LNCaP clone FGC (cell line): ENCODE measurements around the gene CLHC1.
"Not testable (repeated sequence)": the region's sequence is repeated elsewhere in the genome, so short reads cannot be mapped to it uniquely, and the experiment has no call there.

ENCODE experiments used
- DNase-seq: peaks from one replicate; pipeline ENCODE4 v3.0.0-alpha.2; 2011; ENCODE audit warnings: low read depth
- H3K4me3 ChIP-seq: 2 replicates; pipeline ENCODE4 v1.5.1; 2011; ENCODE audit warnings: mild to moderate bottlenecking, low read depth, low read length, control low read depth
- CTCF ChIP-seq: IDR thresholded peaks from 2 replicates; pipeline ENCODE4 v1.5.1; 2012; ENCODE audit warnings: mild to moderate bottlenecking; ENCODE audit not compliant: control insufficient read depth, insufficient read depth; ENCODE audit errors: extremely low read depth

Gene CLHC1

GRCh38 chr2:55204950-55205349 is 27.1 kb downstream of the CLHC1 start:
- no peak for DNase-seq
- H3K4me3 ChIP-seq, result no peak overlapping the region
- no peak for TF ChIP-seq CTCF

GRCh38 chr2:55204536-55204935 is 27.6 kb downstream of the CLHC1 start:
- no peak for DNase-seq
- no peak overlapping the region for H3K4me3 ChIP-seq
- TF ChIP-seq CTCF, result no peak

GRCh38 chr2:55200416-55200815 is 31.7 kb downstream of the CLHC1 start:
- no peak overlapping the region for H3K4me3 ChIP-seq
- TF ChIP-seq CTCF, result no peak
- DNase-seq, result no peak

- no peak for TF ChIP-seq CTCF
- no peak for DNase-seq
- no peak overlapping the region for H3K4me3 ChIP-seq
These were observed 35.6 kb downstream of the CLHC1 start for GRCh38 chr2:55196526-55196925.

- DNase-seq, H3K4me3 ChIP-seq: not testable (repeated sequence)
These were observed 40.2 kb downstream of the CLHC1 start for GRCh38 chr2:55191888-55192287.

GRCh38 chr2:55186837-55187236 is 45.3 kb downstream of the CLHC1 start:
- not testable (repeated sequence) for DNase-seq, H3K4me3 ChIP-seq

- no peak overlapping the region for H3K4me3 ChIP-seq
- TF ChIP-seq CTCF, result no peak
- DNase-seq, result no peak
These were observed 51.7 kb downstream of the CLHC1 start for GRCh38 chr2:55180374-55180773.

- TF ChIP-seq CTCF, result no peak
- DNase-seq, result no peak
These were observed 56.0 kb downstream of the CLHC1 start for GRCh38 chr2:55176094-55176415.

More at GRCh38 chr2:55176094-55176415, 56.0 kb downstream of the CLHC1 start:
- no peak overlapping the region for H3K4me3 ChIP-seq
